Natural killer cell treated with Interleukin-12 subunit alpha and Interleukin-12 subunit beta and Interleukin-15 and Interleukin-18, amount 100 ng/mL, for 72 hours (primary cell): Measurements from ENCODE around the gene ZNF365. TPM values are rescaled to one million over a fixed set of nuclear protein-coding genes. Genes with fewer than 3 reads are reported as not detected.

Experiments
- ATAC-seq, 2 donors: fragments of 150-1000 bp; cut with Tn5 transposase in 1 of 2; sonication (Bioruptor Pico), chemical (Tn5 transposase) in 1 of 2; 2 replicates each; pipeline ENCODE4 v1.10.0; 2021
- DNase-seq: peaks from one replicate; pipeline ENCODE4 v3.0.0; 2022; ENCODE audit warnings: low spot score
- H3K27ac Mint-ChIP-seq, 2 donors: 1 replicate in 1 of 2; 2 replicates in 1 of 2; pipeline ENCODE4 v1.8.0; 2022; ENCODE audit warnings: mixed read lengths in 2 of 2, mild to moderate bottlenecking in 1 of 2, moderate library complexity in 1 of 2
- H3K27me3 Mint-ChIP-seq, 2 donors: 1 replicate in 1 of 2; 2 replicates in 1 of 2; pipeline ENCODE4 v1.8.0; 2022; ENCODE audit warnings: mixed read lengths in 2 of 2
- H3K36me3 Mint-ChIP-seq: one replicate; pipeline ENCODE4 v1.8.0; 2022; ENCODE audit warnings: mixed read lengths
- H3K4me1 Mint-ChIP-seq, 2 donors: 1 replicate in 1 of 2; 2 replicates in 1 of 2; pipeline ENCODE4 v1.8.0; 2022; ENCODE audit warnings: low read depth in 2 of 2, mixed read lengths in 2 of 2, mild to moderate bottlenecking in 1 of 2
- H3K4me3 Mint-ChIP-seq: one replicate; pipeline ENCODE4 v1.8.0; 2022; ENCODE audit warnings: mixed read lengths
- H3K9me3 Mint-ChIP-seq: 2 replicates; pipeline ENCODE4 v1.8.0; 2022; ENCODE audit warnings: mixed read lengths
- total RNA-seq, 2 donors: library from RNA; stranded (reverse); gene quantifications; one replicate each; pipeline ENCODE4 v1.2.3, GENCODE V29; 2022

Gene ZNF365
- total RNA-seq, 2 donors from 2014 or later = 0.86 to 1.5 TPM

- Mint-ChIP-seq H3K36me3 (peaks cover 35% of the 10 kb centered on the region), H3K9me3 (peaks cover 12% of the 10 kb centered on the region), H3K27ac (no peak overlapping the region), H3K4me3 (no peak overlapping the region), H3K4me1 (no peaks in the 10 kb centered on the region), H3K27me3 (peaks cover 19 to 41% of the 10 kb centered on the region in 2 donors)
- DNase-seq (no peak), ATAC-seq (no peak)
These were observed 38.9 kb downstream of the ZNF365 start for GRCh38 chr10:62413048-62413447.

- H3K36me3 Mint-ChIP-seq = peaks cover 32% of the 10 kb centered on the region
- no peaks in the 10 kb centered on the region for H3K4me1 Mint-ChIP-seq
- peaks cover 12% of the 10 kb centered on the region for H3K9me3 Mint-ChIP-seq
- no peak for ATAC-seq
- H3K27ac Mint-ChIP-seq = no peak overlapping the region
- no peak overlapping the region for H3K4me3 Mint-ChIP-seq
- no peak for DNase-seq
- H3K27me3 Mint-ChIP-seq = peaks cover 19 to 39% of the 10 kb centered on the region in 2 donors
These were observed 39.5 kb downstream of the ZNF365 start for GRCh38 chr10:62413652-62414051.

GRCh38 chr10:62414359-62414758 lies 40.2 kb downstream of the ZNF365 start:
- Mint-ChIP-seq H3K4me1 (no peaks in the 10 kb centered on the region), H3K27ac (no peak overlapping the region), H3K4me3 (no peak overlapping the region), H3K27me3 (peaks cover 26 to 36% of the 10 kb centered on the region in 2 donors), H3K36me3 (peaks cover 32% of the 10 kb centered on the region), H3K9me3 (peaks cover 12% of the 10 kb centered on the region)
- ATAC-seq (no peak), DNase-seq (no peak)

- Mint-ChIP-seq H3K36me3 (no peaks in the 10 kb centered on the region), H3K4me1 (peaks cover 0 to 5% of the 10 kb centered on the region in 2 donors), H3K4me3 (no peak overlapping the region), H3K27me3 (peaks cover 7 to 8% of the 10 kb centered on the region in 2 donors), H3K27ac (no peak overlapping the region), H3K9me3 (no peaks in the 10 kb centered on the region)
- ATAC-seq = no peak
- DNase-seq = no peak
These were observed 48.0 kb downstream of the ZNF365 start for GRCh38 chr10:62422068-62422590.

GRCh38 chr10:62424026-62424425 lies 49.9 kb downstream of the ZNF365 start:
- ATAC-seq = no peak
- Mint-ChIP-seq H3K9me3 (no peaks in the 10 kb centered on the region), H3K27ac (no peak overlapping the region), H3K27me3 (peaks cover 2 to 5% of the 10 kb centered on the region in 2 donors), H3K4me1 (peaks cover 0 to 5% of the 10 kb centered on the region in 2 donors), H3K36me3 (peaks cover 7% of the 10 kb centered on the region), H3K4me3 (no peak overlapping the region)
- DNase-seq = no peak

- H3K4me1 Mint-ChIP-seq = peaks cover 0 to 5% of the 10 kb centered on the region in 2 donors
- peaks cover 7% of the 10 kb centered on the region for H3K36me3 Mint-ChIP-seq
- H3K27me3 Mint-ChIP-seq = peaks cover 0 to 4% of the 10 kb centered on the region in 2 donors
- ATAC-seq (peak; percentile 11 to 44), DNase-seq (no peak)
- no peak overlapping the region for H3K4me3 Mint-ChIP-seq
- no peak overlapping the region for H3K27ac Mint-ChIP-seq
- no peaks in the 10 kb centered on the region for H3K9me3 Mint-ChIP-seq
These were observed 51.9 kb downstream of the ZNF365 start for GRCh38 chr10:62426086-62426485.

- ATAC-seq = no peak
- Mint-ChIP-seq H3K27me3 (peaks cover 0 to 4% of the 10 kb centered on the region in 2 donors), H3K9me3 (no peaks in the 10 kb centered on the region), H3K4me3 (no peak overlapping the region), H3K27ac (no peak overlapping the region), H3K36me3 (peaks cover 7% of the 10 kb centered on the region), H3K4me1 (peaks cover 4 to 9% of the 10 kb centered on the region in 2 donors)
- no peak for DNase-seq
These were observed 52.4 kb downstream of the ZNF365 start for GRCh38 chr10:62426600-62426999.

- no peak for DNase-seq
- ATAC-seq = no peak
- H3K27me3 Mint-ChIP-seq = peaks cover 0 to 4% of the 10 kb centered on the region in 2 donors
- peaks cover 7% of the 10 kb centered on the region for H3K36me3 Mint-ChIP-seq
- H3K9me3 Mint-ChIP-seq = no peaks in the 10 kb centered on the region
- H3K27ac Mint-ChIP-seq = no peak overlapping the region
- peaks cover 24 to 26% of the 10 kb centered on the region in 2 donors for H3K4me1 Mint-ChIP-seq
- no peak overlapping the region for H3K4me3 Mint-ChIP-seq
These were observed 56.7 kb downstream of the ZNF365 start for GRCh38 chr10:62430881-62431280.

GRCh38 chr10:62433181-62433692 lies 59.1 kb downstream of the ZNF365 start:
- ATAC-seq (peak; percentile 80 to 90), DNase-seq (peak; percentile 70)
- Mint-ChIP-seq H3K4me1 (peaks cover 22 to 30% of the 10 kb centered on the region in 2 donors), H3K27ac (peak overlapping the region; percentile 83 to 90), H3K9me3 (no peaks in the 10 kb centered on the region), H3K36me3 (peaks cover 4% of the 10 kb centered on the region), H3K27me3 (peaks cover 0 to 2% of the 10 kb centered on the region in 2 donors), H3K4me3 (peak overlapping the region; percentile 68)

GRCh38 chr10:62433901-62434300 lies 59.7 kb downstream of the ZNF365 start:
- ATAC-seq (no peak), DNase-seq (no peak)
- Mint-ChIP-seq H3K9me3 (no peaks in the 10 kb centered on the region), H3K4me1 (peaks cover 22 to 30% of the 10 kb centered on the region in 2 donors), H3K27me3 (peaks cover 0 to 2% of the 10 kb centered on the region in 2 donors), H3K36me3 (no peaks in the 10 kb centered on the region), H3K27ac (peak overlapping the region; percentile 83 to 90), H3K4me3 (peak overlapping the region; percentile 68)

GRCh38 chr10:62437696-62438095 lies 63.5 kb downstream of the ZNF365 start:
- no peak overlapping the region for H3K4me3 Mint-ChIP-seq
- H3K9me3 Mint-ChIP-seq = no peaks in the 10 kb centered on the region
- no peaks in the 10 kb centered on the region for H3K36me3 Mint-ChIP-seq
- no peak overlapping the region for H3K27ac Mint-ChIP-seq
- peak in 1 of 2 donors; percentile 49 for ATAC-seq
- peaks cover 13 to 18% of the 10 kb centered on the region in 2 donors for H3K4me1 Mint-ChIP-seq
- H3K27me3 Mint-ChIP-seq = no peaks in the 10 kb centered on the region
- no peak for DNase-seq

- H3K4me3 Mint-ChIP-seq = no peak overlapping the region
- no peak overlapping the region for H3K27ac Mint-ChIP-seq
- peaks cover 8 to 10% of the 10 kb centered on the region in 2 donors for H3K4me1 Mint-ChIP-seq
- no peaks in the 10 kb centered on the region for H3K27me3 Mint-ChIP-seq
- H3K36me3 Mint-ChIP-seq = no peaks in the 10 kb centered on the region
- no peaks in the 10 kb centered on the region for H3K9me3 Mint-ChIP-seq
- DNase-seq (no peak), ATAC-seq (no peak)
These were observed 67.8 kb downstream of the ZNF365 start for GRCh38 chr10:62442006-62442405.

- ATAC-seq = no peak
- H3K4me3 Mint-ChIP-seq = no peak overlapping the region
- H3K9me3 Mint-ChIP-seq = no peaks in the 10 kb centered on the region
- no peaks in the 10 kb centered on the region for H3K27me3 Mint-ChIP-seq
- H3K4me1 Mint-ChIP-seq = peaks cover 5 to 6% of the 10 kb centered on the region in 2 donors
- DNase-seq = no peak
- H3K27ac Mint-ChIP-seq = no peak overlapping the region
- no peaks in the 10 kb centered on the region for H3K36me3 Mint-ChIP-seq
These were observed 68.9 kb downstream of the ZNF365 start for GRCh38 chr10:62442894-62443669.

GRCh38 chr10:62443866-62444265 lies 69.7 kb downstream of the ZNF365 start:
- H3K27me3 Mint-ChIP-seq = no peaks in the 10 kb centered on the region
- H3K4me3 Mint-ChIP-seq = no peak overlapping the region
- no peak for ATAC-seq
- H3K4me1 Mint-ChIP-seq = peaks cover 5 to 6% of the 10 kb centered on the region in 2 donors
- DNase-seq = no peak
- no peaks in the 10 kb centered on the region for H3K36me3 Mint-ChIP-seq
- no peaks in the 10 kb centered on the region for H3K9me3 Mint-ChIP-seq
- H3K27ac Mint-ChIP-seq = no peak overlapping the region
